RWPE1 (cell line): ENCODE results near the gene PLEKHG4B.
"Not testable (repeated sequence)": the region's sequence is repeated elsewhere in the genome, so short reads cannot be mapped to it uniquely, and the experiment has no call there.

Source experiments
- CTCF ChIA-PET: fragments of 350-600 bp; sonication (Branson Sonifier 250); formaldehyde crosslinking; extraction: SDS; loops from one replicate; lab custom pipeline; 2021; lab: Yijun Ruan, JAX
- POLR2A ChIA-PET: fragments of 400-600 bp; formaldehyde crosslinking; extraction: SDS; loops from one replicate; lab custom pipeline; 2020; ENCODE audit warnings: antibody characterized with exemption; ENCODE audit not compliant: low non-redundant PET; lab: Yijun Ruan, JAX
- DNase-seq: peaks from one replicate; pipeline ENCODE4 v3.0.0; 2012; ENCODE audit warnings: low spot score
- H3K27ac ChIP-seq: fragments of 450-650 bp; 2 replicates; pipeline ENCODE4 v1.5.1; 2017
- TF ChIP-seq, protein P1 (sequence below): fragments of 450-650 bp; conservative IDR thresholded peaks from 2 replicates; pipeline ENCODE4 v1.5.1; 2017; ENCODE audit warnings: low read depth, mild to moderate bottlenecking

Gene PLEKHG4B

GRCh38 chr5:56561-57290 is 35.2 kb upstream of the PLEKHG4B start:
- ChIA-PET POLR2A (no interaction called here), CTCF (interaction anchor here (0.6 kb wide), 1 partner anchor 34 kb away, joined by 3 read pairs; no protein-coding TSS in a partner anchor)
- no peak overlapping the region for H3K27ac ChIP-seq
- TF ChIP-seq, protein P1, sequence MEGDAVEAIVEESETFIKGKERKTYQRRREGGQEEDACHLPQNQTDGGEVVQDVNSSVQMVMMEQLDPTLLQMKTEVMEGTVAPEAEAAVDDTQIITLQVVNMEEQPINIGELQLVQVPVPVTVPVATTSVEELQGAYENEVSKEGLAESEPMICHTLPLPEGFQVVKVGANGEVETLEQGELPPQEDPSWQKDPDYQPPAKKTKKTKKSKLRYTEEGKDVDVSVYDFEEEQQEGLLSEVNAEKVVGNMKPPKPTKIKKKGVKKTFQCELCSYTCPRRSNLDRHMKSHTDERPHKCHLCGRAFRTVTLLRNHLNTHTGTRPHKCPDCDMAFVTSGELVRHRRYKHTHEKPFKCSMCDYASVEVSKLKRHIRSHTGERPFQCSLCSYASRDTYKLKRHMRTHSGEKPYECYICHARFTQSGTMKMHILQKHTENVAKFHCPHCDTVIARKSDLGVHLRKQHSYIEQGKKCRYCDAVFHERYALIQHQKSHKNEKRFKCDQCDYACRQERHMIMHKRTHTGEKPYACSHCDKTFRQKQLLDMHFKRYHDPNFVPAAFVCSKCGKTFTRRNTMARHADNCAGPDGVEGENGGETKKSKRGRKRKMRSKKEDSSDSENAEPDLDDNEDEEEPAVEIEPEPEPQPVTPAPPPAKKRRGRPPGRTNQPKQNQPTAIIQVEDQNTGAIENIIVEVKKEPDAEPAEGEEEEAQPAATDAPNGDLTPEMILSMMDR = no peak
- DNase-seq = peak; percentile 73

DNA sequence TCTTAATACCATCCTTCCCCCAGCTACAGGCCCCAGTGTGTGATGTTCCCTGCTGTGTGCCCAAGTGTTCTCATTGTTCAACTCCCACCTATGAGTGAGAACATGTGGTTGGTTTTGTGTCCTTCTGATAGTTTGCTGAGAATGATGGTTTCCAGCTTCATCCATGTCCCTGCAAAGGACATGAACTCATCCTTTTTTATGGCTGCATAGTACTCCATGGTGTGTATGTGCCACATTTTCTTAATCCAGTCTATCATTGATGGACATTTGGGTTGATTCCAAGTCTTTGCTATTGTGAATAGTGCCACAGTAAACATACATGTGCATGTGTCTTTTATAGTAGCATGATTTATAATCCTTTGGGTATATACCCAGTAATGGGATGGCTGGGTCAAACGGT is 31.7 kb upstream of the PLEKHG4B start:
- CTCF ChIA-PET, POLR2A ChIA-PET, H3K27ac ChIP-seq, DNase-seq: not testable (repeated sequence)

- CTCF ChIA-PET = no interaction called here
Observed at GRCh38 chr5:70440-70839, 21.5 kb upstream of the PLEKHG4B start.

DNA sequence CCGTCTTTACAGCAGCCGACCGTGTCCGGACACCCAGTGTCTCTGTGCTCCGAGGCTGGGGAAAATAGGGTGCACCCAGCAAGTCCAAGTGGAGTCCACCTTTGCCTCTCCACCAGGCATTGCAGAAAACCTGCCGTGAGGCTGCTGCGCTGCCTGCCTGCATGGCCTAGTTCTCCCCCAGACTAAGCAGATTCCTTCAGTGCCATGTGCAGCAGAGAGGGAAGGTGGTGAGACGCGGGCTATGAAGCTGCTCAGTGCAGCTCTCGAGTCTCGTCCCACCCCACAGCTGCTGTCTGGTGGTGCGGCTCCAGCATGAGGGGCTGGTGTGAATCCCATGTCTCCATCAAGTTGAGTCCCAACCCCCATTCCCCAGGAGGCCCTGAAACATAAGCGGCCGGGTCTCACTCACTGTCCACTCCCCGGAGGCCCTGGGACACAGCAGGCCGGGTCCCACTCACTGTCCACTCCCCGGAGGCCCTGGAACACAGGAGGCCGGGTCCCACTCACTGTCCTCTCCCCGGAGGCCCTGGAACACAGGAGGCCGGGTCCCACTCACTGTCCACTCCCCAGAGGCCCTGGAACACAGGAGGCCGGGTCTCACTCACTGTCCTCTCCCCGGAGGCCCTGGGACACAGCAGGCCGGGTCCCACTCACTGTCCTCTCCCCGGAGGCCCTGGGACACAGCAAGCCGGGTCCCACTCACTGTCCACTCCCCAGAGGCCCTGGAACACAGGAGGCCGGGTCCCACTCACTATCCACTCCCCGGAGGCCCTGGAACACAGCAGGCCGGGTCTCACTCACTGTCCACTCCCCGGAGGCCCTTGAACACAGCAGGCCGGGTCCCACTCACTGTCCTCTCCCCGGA is 19.4 kb upstream of the PLEKHG4B start:
- H3K27ac ChIP-seq, DNase-seq, CTCF ChIA-PET, POLR2A ChIA-PET: not testable (repeated sequence)

More at GRCh38 chr5:70440-70839, 21.5 kb upstream of the PLEKHG4B start:
- no peak overlapping the region for H3K27ac ChIP-seq
- TF ChIP-seq, protein P1 = no peak
- POLR2A ChIA-PET = no interaction called here
- no peak for DNase-seq

- CTCF ChIA-PET, DNase-seq, H3K27ac ChIP-seq, POLR2A ChIA-PET: not testable (repeated sequence)
Observed at GRCh38 chr5:73181-73447, 18.9 kb upstream of the PLEKHG4B start.

- ChIA-PET POLR2A (no interaction called here), CTCF (no interaction called here)
- no peak overlapping the region for H3K27ac ChIP-seq
- TF ChIP-seq, protein P1 = no peak
- DNase-seq = no peak
Observed at GRCh38 chr5:73768-74502, 18.0 kb upstream of the PLEKHG4B start.

DNA sequence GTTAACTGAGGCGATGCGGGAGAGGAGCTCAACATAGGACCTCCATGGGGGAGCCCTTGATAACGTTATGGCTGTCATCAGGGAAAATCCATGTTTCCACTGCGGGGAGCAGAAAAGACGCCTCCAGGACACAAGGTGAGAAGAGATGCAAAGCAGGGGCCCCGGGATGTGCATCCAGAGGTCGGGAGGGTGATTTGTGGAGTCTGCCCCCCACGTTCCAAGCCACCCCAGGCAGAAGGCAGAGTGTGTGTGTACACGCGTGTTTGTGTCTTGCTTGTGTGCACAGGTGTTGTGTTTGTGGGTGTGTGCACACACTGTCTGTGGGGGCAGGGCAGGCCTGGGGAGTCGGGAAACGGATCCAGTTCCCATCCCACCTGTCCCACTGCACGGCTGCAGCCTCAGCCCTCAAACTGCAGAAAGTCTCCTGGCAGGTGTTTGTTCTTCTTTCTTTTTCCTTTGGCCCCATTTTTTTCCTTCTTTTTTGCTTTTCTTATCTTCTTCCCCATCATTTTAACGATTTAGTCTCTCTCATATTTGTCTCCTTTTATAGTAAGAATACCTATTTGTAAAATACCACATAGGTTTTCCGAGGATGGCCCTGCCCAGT is 17.4 kb upstream of the PLEKHG4B start:
- POLR2A ChIA-PET = no interaction called here
- no peak overlapping the region for H3K27ac ChIP-seq
- CTCF ChIA-PET = no interaction called here
- TF ChIP-seq, protein P1 = no peak
- no peak for DNase-seq
